NCI-H1092 treated with DMSO at 0.1 percent for 48 hours (cell line): ENCODE measurements around the gene CBX5.
"Not testable (repeated sequence)": the region's sequence is repeated elsewhere in the genome, so short reads cannot be mapped to it uniquely, and the experiment has no call there.

Experiments
- DNase-seq: peaks from one replicate; lab custom pipeline; 2025; lab: John Stamatoyannopoulos, UW

The CBX5 gene

DNA sequence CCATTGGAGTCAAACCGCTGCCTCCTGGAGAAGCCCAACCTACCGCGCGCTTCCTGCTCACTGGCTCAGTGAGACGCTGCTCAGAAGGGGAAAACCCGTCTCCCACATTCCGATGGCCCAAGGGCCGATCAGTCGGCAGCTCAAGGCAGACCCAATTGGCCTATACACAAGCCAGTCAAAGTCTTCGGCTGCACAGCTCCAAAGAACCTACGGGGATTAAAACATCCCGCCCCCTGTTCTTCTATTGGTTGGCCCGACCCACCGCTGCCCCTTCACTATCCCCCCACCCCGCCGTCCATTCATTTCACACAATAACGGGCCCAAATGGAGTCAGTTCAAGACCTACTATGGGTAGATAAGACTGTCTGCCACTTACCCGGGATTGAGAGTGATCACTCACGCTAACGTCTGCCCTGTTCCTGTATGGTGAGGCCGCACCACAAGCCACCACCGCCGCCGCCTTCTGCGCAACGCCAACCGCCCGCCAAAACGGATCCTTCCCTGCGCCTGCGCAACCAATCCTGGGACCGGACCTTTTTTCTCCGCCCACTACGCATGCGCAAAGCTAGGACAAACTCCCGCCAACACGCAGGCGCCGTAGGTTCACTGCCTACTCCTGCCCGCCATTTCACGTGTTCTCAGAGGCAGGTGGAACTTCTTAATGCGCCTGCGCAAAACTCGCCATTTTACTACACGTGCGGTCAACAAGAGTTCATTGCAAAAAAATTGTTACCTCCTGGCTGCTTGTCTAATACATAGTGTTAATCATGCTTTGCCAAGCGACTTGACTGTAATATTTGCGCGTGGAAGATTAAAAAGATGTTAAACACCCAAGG lies at the start of gene CBX5:
Gene CBX5 (minus strand): TSS at position 491 of the 836 bp plus-strand sequence. CDS start 22,472 bp downstream, outside the sequence.
- peak; percentile 100 for DNase-seq

DNA sequence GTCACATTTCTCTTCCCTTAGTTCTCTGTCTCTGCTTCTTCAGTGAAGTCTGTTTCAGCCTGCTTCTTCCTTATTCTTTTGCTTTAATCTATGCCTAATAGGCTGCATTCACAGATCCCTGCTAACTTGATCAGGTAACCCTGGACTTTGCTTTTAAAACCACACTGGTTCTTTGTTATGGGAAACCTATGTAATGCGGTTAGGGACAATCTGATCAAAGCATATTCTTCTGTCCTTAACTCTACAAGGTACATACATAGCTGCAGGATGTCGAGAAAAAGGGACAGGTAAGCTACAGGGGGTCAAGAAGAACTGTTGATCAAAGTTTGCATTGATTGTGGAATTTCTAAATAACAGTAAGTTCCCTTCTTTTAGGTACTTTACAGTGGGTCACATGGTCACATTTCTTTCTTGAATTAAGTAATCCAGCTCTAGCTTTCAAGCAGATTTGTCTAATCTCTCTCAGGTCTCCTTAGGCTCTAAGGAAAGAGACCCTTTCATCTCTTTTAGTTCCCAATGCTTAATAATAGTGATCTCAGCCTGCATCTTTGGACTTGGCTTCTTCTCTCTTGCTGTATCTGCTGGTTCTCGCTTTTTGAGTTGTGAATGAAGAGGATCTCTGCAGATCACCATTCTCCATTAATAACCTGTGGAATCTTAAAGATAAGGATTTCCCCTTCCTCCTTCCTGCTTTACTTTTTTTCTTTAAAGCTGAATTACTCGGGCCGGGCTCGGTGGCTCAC lies 48.8 kb upstream of the CBX5 start:
- DNase-seq: no peak

- DNase-seq: not testable (repeated sequence)
These were observed 45.7 kb upstream of the CBX5 start for GRCh38 chr12:54325442-54326109.

GRCh38 chr12:54324617-54325441 lies 44.9 kb upstream of the CBX5 start, which contains the start of gene COPZ1:
COPZ1 (plus strand) TSS chr12:54325131; CDS start chr12:54325164, 33 bp downstream.
- peak; percentile 100 for DNase-seq

- no peak for DNase-seq
These were observed 41.4 kb upstream of the CBX5 start for GRCh38 chr12:54321363-54321762.

DNA sequence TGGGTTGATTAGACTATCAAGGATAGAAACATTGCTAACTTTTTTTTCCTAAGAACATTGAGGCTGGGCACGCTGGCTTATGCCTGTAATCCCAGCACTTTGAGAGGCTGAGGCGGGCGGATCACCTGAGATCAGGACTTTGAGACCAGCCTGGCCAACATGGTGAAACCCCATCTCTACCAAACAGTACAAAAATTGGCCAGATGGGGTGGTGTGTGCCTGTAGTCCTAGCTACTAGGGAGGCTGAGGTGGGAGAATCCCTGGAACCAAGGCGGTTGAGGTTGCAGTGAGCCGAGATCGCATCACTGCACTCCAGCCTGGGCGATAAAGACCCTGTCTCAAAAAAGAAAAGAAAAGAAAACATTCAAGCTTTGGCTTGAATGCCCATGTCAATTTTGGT lies 32.4 kb upstream of the CBX5 start:
- not testable (repeated sequence) for DNase-seq

GRCh38 chr12:54311051-54311450 lies 31.1 kb upstream of the CBX5 start:
- DNase-seq: no peak

- DNase-seq: no peak
These were observed 27.2 kb upstream of the CBX5 start for GRCh38 chr12:54306925-54307741.

DNA sequence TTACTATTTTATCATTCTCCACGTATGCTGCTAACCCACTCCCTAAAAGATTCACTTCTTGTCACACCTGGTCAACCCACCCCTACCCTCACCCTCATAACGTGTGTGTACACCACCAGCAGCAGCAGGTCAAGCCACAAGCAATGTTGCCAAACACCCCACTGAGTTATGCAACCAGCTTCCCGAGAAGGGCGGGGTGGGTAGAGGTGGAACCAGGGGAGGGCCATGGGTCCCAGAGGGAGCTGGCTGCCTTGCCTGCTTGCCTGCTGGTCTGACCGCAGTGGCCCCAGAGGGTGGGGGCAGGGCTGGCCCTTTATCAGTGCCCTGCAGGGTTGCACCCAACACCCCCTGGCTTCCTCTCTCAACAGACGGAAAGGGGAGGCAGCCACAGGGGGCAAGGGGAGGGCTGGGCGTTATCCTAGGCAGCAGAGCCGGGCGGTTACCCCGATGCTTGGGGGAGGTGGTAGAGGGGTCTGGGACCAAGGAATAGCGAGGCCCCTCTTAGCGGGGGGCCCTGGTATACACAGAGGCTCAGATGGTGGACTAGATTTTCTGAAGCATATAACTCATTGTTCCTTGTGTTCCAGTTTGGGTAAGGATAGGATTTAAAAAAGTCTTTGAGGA lies 24.4 kb upstream of the CBX5 start:
- DNase-seq: no peak

GRCh38 chr12:54303640-54304039 lies 23.7 kb upstream of the CBX5 start:
- DNase-seq: no peak

GRCh38 chr12:54301428-54302048 lies 21.6 kb upstream of the CBX5 start:
- no peak for DNase-seq

DNA sequence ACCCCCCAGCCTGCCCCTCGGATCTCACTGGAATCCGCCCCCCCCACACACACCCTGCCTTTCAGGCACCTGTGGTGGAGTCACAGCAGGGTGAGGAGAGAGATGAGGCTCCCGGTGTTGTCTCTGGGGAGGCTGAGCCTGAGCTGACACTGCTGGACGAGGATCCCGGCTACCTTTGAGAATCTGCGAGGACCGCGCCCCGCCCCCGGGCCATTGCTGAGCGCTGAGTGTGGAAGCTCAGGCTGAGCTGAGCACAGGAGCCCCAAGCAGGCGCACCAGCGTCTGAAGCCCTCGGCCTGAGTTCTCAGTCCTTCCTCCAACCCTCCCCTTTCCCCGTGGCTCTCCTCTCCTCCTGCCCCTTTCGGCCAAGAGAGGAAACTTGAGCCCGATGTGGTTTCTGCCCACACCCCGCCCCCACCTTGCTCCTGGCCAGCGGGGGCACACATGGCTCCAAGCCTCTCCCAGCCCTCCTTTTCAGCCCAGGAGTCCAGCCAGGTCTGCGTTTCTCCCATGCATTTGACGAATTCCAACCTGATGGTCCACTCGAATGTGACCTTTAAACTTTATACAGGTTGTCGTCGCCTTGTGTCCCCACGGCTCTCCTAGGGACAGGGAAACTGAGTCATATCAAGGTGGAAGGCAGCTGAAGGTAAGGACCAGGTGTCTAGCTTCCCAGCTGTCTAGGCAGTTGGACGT lies 21.0 kb upstream of the CBX5 start, which contains the start of gene NFE2:
Gene NFE2 (minus strand): TSS at position 284 of the 696 bp plus-strand sequence. CDS start 5,767 bp downstream, outside the sequence.
- peak; percentile 45 for DNase-seq

- DNase-seq: no peak
These were observed 20.4 kb upstream of the CBX5 start for GRCh38 chr12:54300225-54300731.

GRCh38 chr12:54299515-54300224 lies 19.7 kb upstream of the CBX5 start:
- DNase-seq: no peak

- DNase-seq: no peak
These were observed 19.0 kb upstream of the CBX5 start for GRCh38 chr12:54298904-54299303.

DNA sequence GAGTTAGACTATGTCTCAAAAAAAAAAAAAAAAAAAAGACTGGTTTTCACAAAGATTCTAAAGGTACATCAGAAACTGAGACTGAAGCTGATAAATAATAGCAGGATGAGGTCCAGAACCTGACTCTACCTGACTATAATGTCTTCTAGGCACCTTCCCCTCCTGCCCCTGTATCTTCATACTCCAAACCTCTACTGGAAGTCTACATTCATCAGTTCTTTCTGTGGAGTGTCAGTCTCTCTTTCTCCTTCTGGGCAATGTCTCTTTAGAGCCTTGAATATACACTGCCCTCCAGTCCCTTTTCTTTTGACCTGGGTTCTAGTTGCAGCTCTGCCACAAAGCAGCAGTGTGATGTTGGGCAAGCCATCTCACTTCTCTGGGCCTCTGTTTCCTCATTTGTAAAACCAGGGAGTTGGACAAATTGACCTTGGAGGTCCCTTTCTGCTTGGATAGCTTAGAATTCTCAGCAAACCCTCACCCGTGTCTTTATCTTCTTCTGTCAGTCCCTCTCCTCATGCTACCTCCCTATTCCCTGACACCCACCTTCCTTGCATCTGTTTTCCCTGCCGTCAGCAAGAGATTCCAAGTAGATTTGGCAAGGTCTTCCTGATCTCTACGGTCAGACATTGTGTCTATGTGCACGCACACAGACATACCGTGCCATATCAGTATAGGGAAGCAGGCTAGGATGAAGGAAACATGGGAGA lies 16.6 kb upstream of the CBX5 start:
- DNase-seq: no peak

GRCh38 chr12:54294953-54295566 lies 15.1 kb upstream of the CBX5 start:
- no peak for DNase-seq
